ENCODE measurements around the gene AGK. TPM values are rescaled to one million over a fixed set of nuclear protein-coding genes. Genes with fewer than 3 reads are reported as not detected.
A peak's percentile ranks its signal among the peaks of the same experiment; 100 is the strongest.

AGK gene
- total RNA-seq, 1 donor from 2014 or later, result 31.9 TPM

- no peak overlapping the region for H3K4me3 Mint-ChIP-seq
- H3K9me3 Mint-ChIP-seq, result no peaks in the 10 kb centered on the region
- DNase-seq (ENCODE audit: extremely low spot score, unreplicated experiment), result no peak
- H3K4me1 Mint-ChIP-seq (ENCODE audit: unreplicated experiment), result no peaks in the 10 kb centered on the region
- TF ChIP-seq CTCF (conservative IDR thresholded peaks at IDR 0.05), result peak; percentile 76
- peaks cover 17% of the 10 kb centered on the region for H3K36me3 Mint-ChIP-seq
- H3K27me3 Mint-ChIP-seq, result no peaks in the 10 kb centered on the region
- H3K27ac Mint-ChIP-seq, result no peak overlapping the region
Observed at GRCh38 chr7:141674702-141675101, 123.5 kb downstream of the AGK start.

GRCh38 chr7:141675436-141676215 lies 124.4 kb downstream of the AGK start:
- Mint-ChIP-seq H3K9me3 (no peaks in the 10 kb centered on the region), H3K27ac (no peak overlapping the region), H3K4me3 (no peak overlapping the region), H3K36me3 (peaks cover 21% of the 10 kb centered on the region), H3K27me3 (no peaks in the 10 kb centered on the region), H3K4me1 (ENCODE audit: unreplicated experiment) (no peaks in the 10 kb centered on the region)
- DNase-seq (ENCODE audit: extremely low spot score, unreplicated experiment), result no peak
- no peak for TF ChIP-seq CTCF (conservative IDR thresholded peaks at IDR 0.05)

GRCh38 chr7:141676618-141677017 lies 125.4 kb downstream of the AGK start:
- H3K27me3 Mint-ChIP-seq, result no peaks in the 10 kb centered on the region
- H3K27ac Mint-ChIP-seq, result no peak overlapping the region
- no peaks in the 10 kb centered on the region for H3K4me1 Mint-ChIP-seq (ENCODE audit: unreplicated experiment)
- no peak for TF ChIP-seq CTCF (conservative IDR thresholded peaks at IDR 0.05)
- no peak for DNase-seq (ENCODE audit: extremely low spot score, unreplicated experiment)
- H3K9me3 Mint-ChIP-seq, result no peaks in the 10 kb centered on the region
- peaks cover 30% of the 10 kb centered on the region for H3K36me3 Mint-ChIP-seq
- no peak overlapping the region for H3K4me3 Mint-ChIP-seq

- Mint-ChIP-seq H3K9me3 (no peaks in the 10 kb centered on the region), H3K27me3 (no peaks in the 10 kb centered on the region), H3K4me3 (no peak overlapping the region), H3K36me3 (peaks cover 25% of the 10 kb centered on the region), H3K4me1 (ENCODE audit: unreplicated experiment) (no peaks in the 10 kb centered on the region), H3K27ac (no peak overlapping the region)
- no peak for TF ChIP-seq CTCF (conservative IDR thresholded peaks at IDR 0.05)
- no peak for DNase-seq (ENCODE audit: extremely low spot score, unreplicated experiment)
Observed at GRCh38 chr7:141679014-141679413, 127.8 kb downstream of the AGK start.

GRCh38 chr7:141685285-141686023 lies 134.2 kb downstream of the AGK start:
- Mint-ChIP-seq H3K9me3 (no peaks in the 10 kb centered on the region), H3K36me3 (peaks cover 25% of the 10 kb centered on the region), H3K27me3 (no peaks in the 10 kb centered on the region), H3K4me3 (no peak overlapping the region), H3K27ac (no peak overlapping the region), H3K4me1 (ENCODE audit: unreplicated experiment) (peaks cover 7% of the 10 kb centered on the region)
- TF ChIP-seq CTCF (conservative IDR thresholded peaks at IDR 0.05), result no peak
- no peak for DNase-seq (ENCODE audit: extremely low spot score, unreplicated experiment)

All from type B pancreatic cell (in vitro differentiated cells).